Right atrium auricular region (tissue), 2 donors: Measurements from ENCODE around the gene IBA57. TPM values are rescaled to one million over a fixed set of nuclear protein-coding genes. Genes with fewer than 3 reads are reported as not detected.

Source experiments
- DNase-seq: peaks from one replicate; pipeline ENCODE4 v3.0.0-alpha.2; 2019; ENCODE audit warnings: low spot score
- H3K27ac ChIP-seq, 2 donors: fragments of 200-600 bp; sonication (generic); 1 replicate in 1 of 2; 2 replicates in 1 of 2; pipeline ENCODE4 v1.5.1; 2016 to 2019
- H3K27me3 ChIP-seq, 2 donors: fragments of 200-600 bp; sonication (generic); one replicate each; pipeline versions ENCODE4 v1.5.1 to v1.6.0; 2017 to 2019
- H3K36me3 ChIP-seq: fragments of 200-600 bp; sonication (generic); one replicate; pipeline ENCODE4 v1.5.1; 2016
- H3K4me1 ChIP-seq, 2 donors: fragments of 200-600 bp; sonication (generic); one replicate each; pipeline versions ENCODE4 v1.5.1 to v1.6.0; 2017 to 2019
- H3K4me3 ChIP-seq, 2 donors: fragments of 200-600 bp; sonication (generic); 1 replicate in 1 of 2; 2 replicates in 1 of 2; pipeline ENCODE4 v1.5.1; 2017 to 2019; ENCODE audit warnings: mild to moderate bottlenecking in 1 of 2, moderate library complexity in 1 of 2
- H3K9me3 ChIP-seq, 2 donors: fragments of 200-600 bp; sonication (generic); one replicate each; pipeline ENCODE4 v1.5.1; 2019
- total RNA-seq, 2 donors: library from RNA; depleted of rRNA; stranded (reverse); fragments of >200 nt; gene quantifications; one replicate each; pipeline ENCODE4 v1.1.0, GENCODE V29; 2016
- TF ChIP-seq, protein P1 (sequence below), 2 donors: fragments of 200-600 bp; sonication (generic); IDR thresholded peaks; one replicate each; pipeline ENCODE4 v1.5.1; 2019; ENCODE audit warnings: antibody characterized with exemption in 2 of 2

IBA57 gene
- total RNA-seq, 2 donors from 2014 or later: 6.7 to 7.1 TPM

DNA sequence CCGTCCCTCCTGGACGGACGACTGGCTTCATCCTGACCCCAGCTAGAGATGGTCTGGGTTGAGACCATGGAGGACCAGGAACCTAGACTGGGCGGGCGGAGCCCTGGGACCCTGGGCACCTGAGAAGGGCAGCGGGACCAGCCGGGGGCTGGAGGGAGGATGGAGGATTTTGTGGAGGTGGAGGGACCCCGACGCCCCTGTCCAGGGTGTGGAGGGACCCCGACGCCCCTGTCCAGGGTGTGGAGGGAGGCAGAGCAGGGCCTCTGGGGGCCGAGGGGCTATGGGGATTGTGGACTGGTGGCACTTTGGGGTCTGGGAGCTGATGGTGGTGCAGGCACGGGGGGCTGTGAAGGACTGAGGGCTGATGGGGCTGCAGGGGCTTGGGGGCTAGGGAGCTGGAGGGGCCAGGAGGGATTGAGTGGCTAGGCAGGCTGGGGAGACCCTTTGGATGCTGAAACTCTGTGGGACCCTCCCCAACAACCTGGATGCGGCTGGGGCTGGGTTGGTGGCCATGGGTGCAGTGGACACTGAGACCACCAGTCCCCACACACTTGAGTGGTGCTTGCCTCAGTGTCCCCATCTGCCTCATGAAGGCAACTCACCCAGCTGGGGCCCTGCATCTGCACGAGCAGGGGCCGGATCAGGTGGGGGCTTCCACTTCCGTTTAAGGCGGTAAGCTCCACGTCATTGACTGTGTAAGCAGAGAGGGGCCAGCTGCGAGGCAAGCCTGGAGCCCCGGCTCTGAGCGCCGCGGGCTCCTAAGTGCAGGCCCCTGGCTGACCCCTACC, 8.5 kb upstream of the IBA57 start:
- Histone ChIP-seq H3K4me3 (no peak overlapping the region), H3K4me1 (peaks cover 0 to 11% of the 10 kb centered on the region in 2 donors), H3K9me3 (no peaks in the 10 kb centered on the region), H3K27ac (no peak overlapping the region), H3K36me3 (no peaks in the 10 kb centered on the region), H3K27me3 (no peaks in the 10 kb centered on the region)
- TF ChIP-seq, protein P1, sequence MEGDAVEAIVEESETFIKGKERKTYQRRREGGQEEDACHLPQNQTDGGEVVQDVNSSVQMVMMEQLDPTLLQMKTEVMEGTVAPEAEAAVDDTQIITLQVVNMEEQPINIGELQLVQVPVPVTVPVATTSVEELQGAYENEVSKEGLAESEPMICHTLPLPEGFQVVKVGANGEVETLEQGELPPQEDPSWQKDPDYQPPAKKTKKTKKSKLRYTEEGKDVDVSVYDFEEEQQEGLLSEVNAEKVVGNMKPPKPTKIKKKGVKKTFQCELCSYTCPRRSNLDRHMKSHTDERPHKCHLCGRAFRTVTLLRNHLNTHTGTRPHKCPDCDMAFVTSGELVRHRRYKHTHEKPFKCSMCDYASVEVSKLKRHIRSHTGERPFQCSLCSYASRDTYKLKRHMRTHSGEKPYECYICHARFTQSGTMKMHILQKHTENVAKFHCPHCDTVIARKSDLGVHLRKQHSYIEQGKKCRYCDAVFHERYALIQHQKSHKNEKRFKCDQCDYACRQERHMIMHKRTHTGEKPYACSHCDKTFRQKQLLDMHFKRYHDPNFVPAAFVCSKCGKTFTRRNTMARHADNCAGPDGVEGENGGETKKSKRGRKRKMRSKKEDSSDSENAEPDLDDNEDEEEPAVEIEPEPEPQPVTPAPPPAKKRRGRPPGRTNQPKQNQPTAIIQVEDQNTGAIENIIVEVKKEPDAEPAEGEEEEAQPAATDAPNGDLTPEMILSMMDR (IDR thresholded peaks at IDR 0.05): no peak
- DNase-seq: no peak

DNA sequence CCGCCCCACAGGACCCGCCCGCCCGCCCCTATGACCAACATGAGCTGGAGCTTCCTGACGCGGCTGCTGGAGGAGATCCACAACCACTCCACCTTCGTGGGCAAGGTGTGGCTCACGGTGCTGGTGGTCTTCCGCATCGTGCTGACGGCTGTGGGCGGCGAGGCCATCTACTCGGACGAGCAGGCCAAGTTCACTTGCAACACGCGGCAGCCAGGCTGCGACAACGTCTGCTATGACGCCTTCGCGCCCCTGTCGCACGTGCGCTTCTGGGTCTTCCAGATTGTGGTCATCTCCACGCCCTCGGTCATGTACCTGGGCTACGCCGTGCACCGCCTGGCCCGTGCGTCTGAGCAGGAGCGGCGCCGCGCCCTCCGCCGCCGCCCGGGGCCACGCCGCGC, 7.9 kb upstream of the IBA57 start:
- Histone ChIP-seq H3K36me3 (no peaks in the 10 kb centered on the region), H3K9me3 (no peaks in the 10 kb centered on the region), H3K27me3 (no peaks in the 10 kb centered on the region), H3K27ac (no peak overlapping the region), H3K4me1 (peaks cover 0 to 17% of the 10 kb centered on the region in 2 donors), H3K4me3 (no peak overlapping the region)
- no peak for DNase-seq
- TF ChIP-seq, protein P1 (IDR thresholded peaks at IDR 0.05): no peak

DNA sequence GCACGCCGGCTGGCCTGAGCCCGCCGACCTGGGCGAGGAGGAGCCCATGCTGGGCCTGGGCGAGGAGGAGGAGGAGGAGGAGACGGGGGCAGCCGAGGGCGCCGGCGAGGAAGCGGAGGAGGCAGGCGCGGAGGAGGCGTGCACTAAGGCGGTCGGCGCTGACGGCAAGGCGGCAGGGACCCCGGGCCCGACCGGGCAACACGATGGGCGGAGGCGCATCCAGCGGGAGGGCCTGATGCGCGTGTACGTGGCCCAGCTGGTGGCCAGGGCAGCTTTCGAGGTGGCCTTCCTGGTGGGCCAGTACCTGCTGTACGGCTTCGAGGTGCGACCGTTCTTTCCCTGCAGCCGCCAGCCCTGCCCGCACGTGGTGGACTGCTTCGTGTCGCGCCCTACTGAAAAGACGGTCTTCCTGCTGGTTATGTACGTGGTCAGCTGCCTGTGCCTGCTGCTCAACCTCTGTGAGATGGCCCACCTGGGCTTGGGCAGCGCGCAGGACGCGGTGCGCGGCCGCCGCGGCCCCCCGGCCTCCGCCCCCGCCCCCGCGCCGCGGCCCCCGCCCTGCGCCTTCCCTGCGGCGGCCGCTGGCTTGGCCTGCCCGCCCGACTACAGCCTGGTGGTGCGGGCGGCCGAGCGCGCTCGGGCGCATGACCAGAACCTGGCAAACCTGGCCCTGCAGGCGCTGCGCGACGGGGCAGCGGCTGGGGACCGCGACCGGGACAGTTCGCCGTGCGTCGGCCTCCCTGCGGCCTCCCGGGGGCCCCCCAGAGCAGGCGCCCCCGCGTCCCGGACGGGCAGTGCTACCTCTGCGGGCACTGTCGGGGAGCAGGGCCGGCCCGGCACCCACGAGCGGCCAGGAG, 7.2 kb upstream of the IBA57 start:
- H3K27ac ChIP-seq: no peak overlapping the region
- no peak overlapping the region for H3K4me3 ChIP-seq
- peaks cover 2 to 23% of the 10 kb centered on the region in 2 donors for H3K4me1 ChIP-seq
- no peaks in the 10 kb centered on the region for H3K9me3 ChIP-seq
- no peaks in the 10 kb centered on the region for H3K27me3 ChIP-seq
- DNase-seq: no peak
- H3K36me3 ChIP-seq: no peaks in the 10 kb centered on the region
- TF ChIP-seq, protein P1 (IDR thresholded peaks at IDR 0.05): no peak

DNA sequence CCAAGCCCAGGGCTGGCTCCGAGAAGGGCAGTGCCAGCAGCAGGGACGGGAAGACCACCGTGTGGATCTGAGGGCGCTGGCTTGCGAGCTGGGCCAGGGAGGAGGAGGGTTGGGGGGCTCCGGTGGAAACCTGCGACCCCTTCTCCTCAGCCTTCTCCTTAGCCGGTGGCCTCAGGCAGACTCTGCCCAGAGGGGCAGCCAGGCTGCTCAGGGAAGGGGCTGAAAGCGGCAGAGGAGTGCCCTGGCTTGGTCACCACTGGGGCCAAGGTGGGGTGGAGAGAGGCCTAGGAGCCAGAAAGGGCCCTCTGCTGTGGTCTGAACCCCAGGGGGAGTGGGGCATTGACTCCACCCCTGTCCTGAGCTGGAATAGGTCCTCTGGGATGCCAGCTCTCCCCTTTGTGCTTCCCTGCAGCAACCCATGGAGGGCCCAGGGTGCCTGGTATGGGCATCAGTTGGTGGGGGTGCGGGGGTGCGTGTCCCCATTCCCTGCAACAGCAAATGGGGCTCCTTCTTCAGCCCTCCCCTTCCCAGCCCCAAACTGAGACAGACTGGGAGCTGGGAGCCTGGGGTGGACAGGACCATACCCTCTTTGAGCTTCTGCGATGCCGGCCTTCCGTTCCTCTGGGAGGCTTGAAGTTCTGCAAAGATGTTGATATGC, 6.5 kb upstream of the IBA57 start:
- Histone ChIP-seq H3K9me3 (no peaks in the 10 kb centered on the region), H3K4me3 (no peak overlapping the region), H3K27ac (no peak overlapping the region), H3K27me3 (no peaks in the 10 kb centered on the region), H3K4me1 (peaks cover 3 to 31% of the 10 kb centered on the region in 2 donors), H3K36me3 (no peaks in the 10 kb centered on the region)
- TF ChIP-seq, protein P1 (IDR thresholded peaks at IDR 0.05): no peak
- no peak for DNase-seq

DNA sequence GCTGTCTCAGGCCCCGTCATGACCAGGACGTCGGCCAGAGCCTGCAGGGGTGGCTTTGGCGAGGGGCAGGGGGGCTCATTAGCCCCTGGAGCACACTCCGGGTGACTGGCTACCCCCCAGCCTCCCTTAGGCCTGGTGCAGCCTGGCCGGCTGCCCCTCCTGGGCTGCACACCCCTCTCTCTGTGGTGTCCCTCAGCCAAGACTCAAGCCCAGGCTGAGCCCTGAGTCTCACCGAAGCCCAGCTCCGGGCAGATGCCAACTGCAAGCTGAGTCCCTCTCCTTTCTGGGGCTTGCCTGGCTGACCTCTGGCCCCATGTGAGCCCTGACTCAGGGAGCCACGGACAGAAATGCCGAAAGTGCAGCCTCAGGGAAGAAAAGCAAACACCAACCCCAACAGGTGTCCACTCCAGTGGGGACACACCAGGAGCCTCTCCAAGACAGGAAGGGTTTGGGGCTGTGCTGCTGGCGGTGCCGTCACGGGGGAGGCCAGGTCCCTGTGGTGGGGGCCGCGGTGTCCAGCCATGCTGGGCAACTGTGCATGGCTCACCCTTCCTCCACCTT, 5.3 kb upstream of the IBA57 start:
- H3K36me3 ChIP-seq: no peaks in the 10 kb centered on the region
- H3K9me3 ChIP-seq: no peaks in the 10 kb centered on the region
- H3K27ac ChIP-seq: no peak overlapping the region
- TF ChIP-seq, protein P1 (IDR thresholded peaks at IDR 0.05): no peak
- no peak overlapping the region for H3K4me3 ChIP-seq
- no peak for DNase-seq
- H3K27me3 ChIP-seq: no peaks in the 10 kb centered on the region
- H3K4me1 ChIP-seq: peaks cover 3 to 39% of the 10 kb centered on the region in 2 donors
